ENCODE data around the gene ZNF580. TPM values are rescaled to one million over a fixed set of nuclear protein-coding genes. Genes with fewer than 3 reads are reported as not detected.
A peak's percentile ranks its signal among the peaks of the same experiment; 100 is the strongest.

Gene ZNF580
- total and polyA plus RNA-seq, 2 of the 8 experiments (the other 6 are each of a cell fraction or from before 2014, with no cell fraction given) = 12.0 to 24.6 TPM

GRCh38 chr19:55650126-55650557 is 9.3 kb downstream of the ZNF580 start:
- Histone ChIP-seq H4K20me1 (replicated peaks in 1 of 2; ENCODE audit: control insufficient read depth in 1 of 2, insufficient read depth in 2 of 2, low read length in 2 of 2) (no peaks in the 10 kb centered on the region), H3K79me1 (ENCODE audit: low read depth, low read length) (peaks cover 5% of the 10 kb centered on the region), H2AFZ (ENCODE audit: low read length) (no peak overlapping the region), H3K27me3 (replicated peaks in 1 of 4; ENCODE audit: control insufficient read depth in 3 of 4, extremely low read depth in 1 of 4, insufficient read depth in 3 of 4, low read length in 3 of 4) (no peaks in the 10 kb centered on the region), H3K23ac (ENCODE audit: insufficient read length) (no peak overlapping the region), H2BK120ac (replicated peaks; ENCODE audit: low read depth, low read length) (no peak overlapping the region), H3K18ac (ENCODE audit: extremely low read depth, low read length) (no peak overlapping the region), H3K4ac (replicated peaks; ENCODE audit: insufficient read length, low read depth, low read length) (no peak overlapping the region), H3K23me2 (ENCODE audit: low read depth, low read length) (peaks cover 9% of the 10 kb centered on the region), H2BK20ac (ENCODE audit: low read length) (no peak overlapping the region), H3K56ac (replicated peaks; ENCODE audit: insufficient read length, low read depth, low read length) (no peak overlapping the region), H3K4me1 (replicated peaks in 1 of 4; ENCODE audit: control insufficient read depth in 3 of 4, insufficient read depth in 4 of 4, low read length in 3 of 4) (peaks cover 0 to 8% (median 3%) of the 10 kb centered on the region in 4 experiments; a peak in 5 of 7 replicates), H3K14ac (ENCODE audit: insufficient read length) (no peak overlapping the region), H4K8ac (ENCODE audit: extremely low read depth, insufficient read depth, low read length) (peak overlapping the region; percentile 38; the same call in 1 of the 2 replicates), H3K4me3 (ENCODE audit: extremely low read depth in 1 of 4, insufficient read depth in 2 of 4, low read depth in 3 of 4, low read length in 4 of 4) (no peak overlapping the region), H3K27ac (ENCODE audit: low read depth, low read length) (no peak overlapping the region), H2BK5ac (ENCODE audit: low read depth, low read length) (no peak overlapping the region), H4K91ac (replicated peaks; ENCODE audit: insufficient read length, low read length) (no peak overlapping the region), H3K4me2 (ENCODE audit: insufficient read depth in 1 of 2, low read depth in 2 of 2, low read length in 2 of 2) (no peak overlapping the region), H2AK5ac (ENCODE audit: low read depth, low read length) (no peak overlapping the region), H2BK12ac (ENCODE audit: low read depth, low read length) (no peak overlapping the region), H3K9ac (replicated peaks in 1 of 4; ENCODE audit: extremely low read depth in 1 of 4, low read depth in 3 of 4, low read length in 3 of 4) (no peak overlapping the region), H3K9me3 (ENCODE audit: insufficient read depth in 2 of 2, low read depth in 1 of 2, low read length in 1 of 2) (no peaks in the 10 kb centered on the region), H2BK15ac (ENCODE audit: low read length) (no peak overlapping the region), H3K79me2 (ENCODE audit: control insufficient read depth in 1 of 2, insufficient read depth in 2 of 2, low read length in 2 of 2) (peaks cover 0 to 6% of the 10 kb centered on the region in 2 experiments; a peak in 3 of 4 replicates), H3K36me3 (ENCODE audit: control insufficient read depth in 2 of 4, insufficient read depth in 4 of 4, low read length in 3 of 4) (peaks cover 4 to 8% (median 6%) of the 10 kb centered on the region in 4 experiments), H4K5ac (ENCODE audit: insufficient read length, low read depth, low read length) (no peak overlapping the region)
- FAIRE-seq (no peak), DNase-seq (ENCODE audit: low read depth in 1 of 2, low spot score in 2 of 2) (no peak)
- WGBS, 2 experiments (ENCODE audit: extremely low coverage in 1 of 2, insufficient coverage in 1 of 2, insufficient read length in 1 of 2, insufficient replicate concordance in 2 of 2, low coverage in 1 of 2, low lambda C conversion rate in 2 of 2, missing lambda C conversion rate in 1 of 2) = 88% methylated on average over 4 of the region's 4 CpGs; no CpG with 5 or more reads in 1 of the 2 experiments
- CTCF ChIA-PET (ENCODE audit: partially characterized antibody) = interaction anchor here (0.9 to 6.9 kb wide), 3 partner anchors 13 to 21 kb away, joined by 3 to 56 read pairs (median 30); no protein-coding TSS in a partner anchor
- POLR2A ChIA-PET (ENCODE audit: partially characterized antibody) = interaction anchor here (9.2 kb wide), 1 partner anchor 16 kb away, joined by 96 read pairs; no protein-coding TSS in a partner anchor
- TF ChIP-seq FOSL1 (IDR thresholded peaks at IDR 0.05; ENCODE audit: insufficient read depth, low read depth, low read length) (no peak), TBP (IDR thresholded peaks at IDR 0.05; ENCODE audit: low read depth, low read length) (no peak), NRF1 (IDR thresholded peaks at IDR 0.05; ENCODE audit: low read depth, low read length) (no peak), POLR2AphosphoS5 (IDR thresholded peaks at IDR 0.05; ENCODE audit: low read depth, low read length) (no peak), USF2 (IDR thresholded peaks at IDR 0.05; ENCODE audit: low read length) (no peak), RAD21 (IDR thresholded peaks at IDR 0.05 in 1 of 2, conservative IDR thresholded peaks at IDR 0.05 in 1 of 2; ENCODE audit: low read depth in 2 of 2, low read length in 2 of 2) (no peak), KDM5A (IDR thresholded peaks at IDR 0.05; ENCODE audit: low read length) (no peak), RFX5 (IDR thresholded peaks at IDR 0.05; ENCODE audit: borderline replicate concordance, low read depth, low read length) (no peak), JUN (IDR thresholded peaks at IDR 0.05; ENCODE audit: low read depth, low read length) (no peak), CBX8 (IDR thresholded peaks at IDR 0.05; ENCODE audit: borderline replicate concordance, low read depth, low read length) (no peak), EP300 (IDR thresholded peaks at IDR 0.05; ENCODE audit: borderline replicate concordance in 1 of 2, low read depth in 2 of 2, low read length in 2 of 2) (no peak)

Data from H1 (cell line).